HG03039 (cell line): ENCODE measurements around the gene NTHL1.

Experiments
- ATAC-seq: cut with Tn5 transposase; IDR thresholded peaks from one replicate; pipeline ENCODE4 v1.9.1; 2021; ENCODE audit warnings: mild to moderate bottlenecking, moderate library complexity; ENCODE audit not compliant: unreplicated experiment

NTHL1 gene

DNA sequence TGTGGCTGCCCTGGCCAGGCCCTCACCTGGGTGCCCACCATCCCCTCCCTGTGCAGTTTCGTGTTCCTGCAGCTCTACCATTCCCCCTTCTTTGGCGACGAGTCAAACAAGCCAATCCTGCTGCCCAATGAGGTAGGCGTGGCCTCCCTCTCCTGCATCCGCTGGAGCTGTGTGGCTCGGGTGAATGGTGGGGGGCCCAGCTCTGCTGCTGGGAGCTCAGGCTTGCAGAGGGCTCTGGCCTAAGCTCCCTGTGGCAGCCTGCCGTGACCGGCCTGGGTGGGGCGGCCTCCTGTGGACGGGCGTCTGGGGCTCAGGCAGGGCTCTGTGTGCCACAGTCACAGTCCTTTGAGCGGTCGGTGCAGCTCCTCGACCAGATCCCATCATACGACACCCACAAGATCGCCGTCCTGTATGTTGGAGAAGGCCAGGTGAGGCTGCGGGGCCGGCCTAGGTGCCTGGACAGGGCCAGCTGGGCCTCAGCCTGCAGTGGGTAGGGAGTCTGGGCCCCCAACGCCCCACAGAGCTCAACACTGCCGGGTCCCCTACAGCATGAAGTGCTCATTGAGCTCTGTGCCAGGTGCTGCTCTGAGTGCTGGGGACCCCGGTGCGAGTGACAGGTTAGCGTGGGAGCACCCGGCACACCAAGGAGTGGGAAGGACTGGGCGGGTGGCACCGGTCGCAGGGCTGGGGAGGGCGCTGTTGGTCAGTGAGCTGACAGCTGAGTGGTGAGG is 37.4 kb upstream of the NTHL1 start:
- ATAC-seq = no peak

DNA sequence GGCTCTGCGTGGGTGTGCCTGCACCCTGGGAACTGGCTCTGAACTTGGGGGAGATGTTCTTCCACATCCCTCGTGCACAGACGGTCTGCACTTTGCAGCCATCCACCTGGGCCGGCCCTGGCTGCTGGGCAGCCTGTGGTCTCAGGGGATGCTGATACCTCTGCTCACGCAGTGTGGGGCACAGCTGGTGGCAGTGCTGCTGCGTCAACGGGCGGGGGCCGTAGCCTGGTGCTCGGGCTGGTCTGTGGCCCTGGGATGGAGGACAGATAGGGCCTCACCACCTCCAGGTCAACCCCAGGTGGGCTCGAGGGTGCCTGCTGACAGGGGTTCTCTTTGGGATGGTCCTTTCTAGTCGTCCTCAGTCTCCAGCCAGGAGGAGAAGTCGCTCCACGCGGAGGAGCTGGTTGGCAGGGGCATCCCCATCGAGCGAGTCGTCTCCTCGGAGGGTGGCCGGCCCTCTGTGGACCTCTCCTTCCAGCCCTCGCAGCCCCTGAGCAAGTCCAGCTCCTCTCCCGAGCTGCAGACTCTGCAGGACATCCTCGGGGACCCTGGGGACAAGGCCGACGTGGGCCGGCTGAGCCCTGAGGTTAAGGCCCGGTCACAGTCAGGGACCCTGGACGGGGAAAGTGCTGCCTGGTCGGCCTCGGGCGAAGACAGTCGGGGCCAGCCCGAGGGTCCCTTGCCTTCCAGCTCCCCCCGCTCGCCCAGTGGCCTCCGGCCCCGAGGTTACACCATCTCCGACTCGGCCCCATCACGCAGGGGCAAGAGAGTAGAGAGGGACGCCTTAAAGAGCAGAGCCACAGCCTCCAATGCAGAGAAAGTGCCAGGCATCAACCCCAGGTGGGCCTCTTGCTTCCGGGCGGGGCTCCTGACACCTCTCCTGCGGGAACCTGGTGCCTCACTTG is 36.5 kb upstream of the NTHL1 start:
- ATAC-seq = no peak

DNA sequence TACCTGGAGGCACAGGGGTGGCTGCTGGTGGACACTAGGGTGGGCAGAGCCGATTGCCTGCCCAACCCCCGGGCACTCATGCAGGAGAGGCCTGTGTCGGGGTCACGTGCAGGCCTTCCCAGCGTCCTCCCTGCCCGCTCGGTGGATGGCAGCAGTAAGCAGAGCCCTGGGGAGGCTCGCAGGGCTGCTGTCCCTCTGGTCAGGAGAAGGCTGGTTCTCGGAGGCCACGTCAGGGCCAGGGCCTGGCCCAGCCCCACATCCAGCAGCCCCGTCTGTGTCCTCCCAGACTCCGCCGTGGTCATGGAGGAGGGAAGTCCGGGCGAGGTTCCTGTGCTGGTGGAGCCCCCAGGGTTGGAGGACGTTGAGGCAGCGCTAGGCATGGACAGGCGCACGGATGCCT is 35.8 kb upstream of the NTHL1 start:
- ATAC-seq = no peak

DNA sequence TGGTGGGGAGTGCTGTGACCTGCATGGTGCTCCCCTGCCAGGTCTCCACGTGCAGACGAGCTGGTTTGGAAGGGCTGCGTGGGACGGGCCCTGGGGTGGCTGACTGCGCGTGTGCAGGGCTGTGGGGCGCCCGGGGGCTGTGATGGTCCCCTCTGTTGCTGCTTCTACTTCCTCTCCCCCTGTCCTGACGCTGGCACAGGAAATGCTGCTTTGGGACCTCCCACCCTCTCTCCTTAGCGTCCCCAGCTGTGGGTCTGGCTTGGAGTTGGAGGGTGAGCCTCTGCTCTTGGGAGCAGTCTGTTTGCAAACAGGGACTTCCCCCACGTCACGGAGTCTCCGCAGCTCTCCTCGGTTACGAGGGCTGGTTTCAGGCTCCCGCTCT is 35.3 kb upstream of the NTHL1 start:
- ATAC-seq = no peak

DNA sequence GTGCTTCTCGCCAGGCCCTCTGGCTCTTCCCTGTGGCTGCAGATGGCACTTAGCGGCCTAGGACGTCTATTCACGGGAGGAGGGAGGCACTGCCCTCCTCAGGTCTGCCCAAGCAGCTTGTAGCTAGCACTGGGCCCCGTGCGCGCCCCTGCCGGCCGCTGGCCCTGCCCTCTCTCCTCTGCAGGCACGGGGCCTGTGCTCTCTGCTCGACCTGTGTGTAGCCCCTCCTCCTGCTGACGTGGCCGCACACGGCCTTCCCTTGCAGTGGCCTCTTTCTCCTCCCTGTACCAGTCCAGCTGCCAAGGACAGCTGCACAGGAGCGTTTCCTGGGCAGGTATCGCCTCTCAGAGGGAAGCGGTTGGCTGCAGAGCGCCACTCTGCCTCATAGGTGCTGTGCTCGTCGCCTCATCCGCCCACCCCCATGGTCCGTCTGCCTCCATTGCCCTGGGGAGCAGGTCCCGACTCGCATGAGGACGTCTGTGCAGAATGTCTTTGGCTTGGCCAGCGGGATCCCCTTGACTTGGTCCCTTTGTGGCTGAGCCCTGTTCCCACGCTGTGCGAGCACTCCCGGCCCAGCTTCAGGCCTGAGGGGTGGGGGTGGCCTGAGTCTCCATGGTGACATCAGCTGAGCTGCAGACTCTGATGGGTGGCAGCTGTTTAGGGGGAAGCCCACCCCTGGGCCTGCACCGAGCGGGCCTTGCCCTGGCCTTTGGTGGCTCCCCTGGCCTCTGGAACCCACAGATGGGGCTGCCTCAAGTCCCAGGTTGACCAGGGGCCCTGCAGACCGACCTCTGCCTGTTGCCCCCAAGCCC is 34.7 kb upstream of the NTHL1 start:
- ATAC-seq = no peak

DNA sequence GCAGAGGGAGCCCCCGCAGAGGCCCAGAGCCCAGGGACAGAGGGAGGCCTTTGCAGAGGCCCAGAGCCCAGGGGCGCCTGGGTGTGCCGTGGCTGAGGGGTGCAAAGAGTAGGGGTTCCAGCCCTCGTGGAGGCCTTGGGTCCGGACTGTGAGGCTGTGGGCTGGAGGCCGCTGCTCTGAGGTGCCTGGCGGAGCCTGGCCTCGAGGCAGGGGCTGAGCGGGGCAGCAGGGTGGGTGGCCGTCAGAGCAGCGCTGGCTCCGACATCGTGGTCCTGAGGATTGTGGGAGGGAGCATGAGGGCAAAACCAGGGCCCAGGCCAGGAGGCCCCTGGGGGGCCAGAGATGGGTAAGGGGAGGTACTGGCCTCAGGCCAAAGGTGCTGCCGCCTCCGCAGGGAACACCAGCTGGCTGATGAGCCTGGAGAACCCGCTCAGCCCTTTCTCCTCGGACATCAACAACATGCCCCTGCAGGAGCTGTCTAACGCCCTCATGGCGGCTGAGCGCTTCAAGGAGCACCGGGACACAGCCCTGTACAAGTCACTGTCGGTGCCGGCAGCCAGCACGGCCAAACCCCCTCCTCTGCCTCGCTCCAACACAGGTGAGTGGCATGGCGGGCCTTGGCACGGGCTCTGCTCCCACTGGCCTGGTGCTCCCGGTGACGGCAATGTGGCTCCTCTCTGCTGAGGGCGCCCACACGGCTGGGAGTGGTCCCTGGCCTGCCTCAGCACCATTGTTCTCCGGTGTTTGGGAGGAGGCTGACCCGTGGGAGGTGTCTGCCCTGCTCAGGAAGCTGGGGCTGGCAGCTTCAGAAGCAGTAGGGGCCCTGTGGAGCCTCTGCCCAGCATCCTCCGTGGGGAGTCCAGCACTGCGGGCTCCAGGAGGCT is 33.8 kb upstream of the NTHL1 start:
- no peak for ATAC-seq

DNA sequence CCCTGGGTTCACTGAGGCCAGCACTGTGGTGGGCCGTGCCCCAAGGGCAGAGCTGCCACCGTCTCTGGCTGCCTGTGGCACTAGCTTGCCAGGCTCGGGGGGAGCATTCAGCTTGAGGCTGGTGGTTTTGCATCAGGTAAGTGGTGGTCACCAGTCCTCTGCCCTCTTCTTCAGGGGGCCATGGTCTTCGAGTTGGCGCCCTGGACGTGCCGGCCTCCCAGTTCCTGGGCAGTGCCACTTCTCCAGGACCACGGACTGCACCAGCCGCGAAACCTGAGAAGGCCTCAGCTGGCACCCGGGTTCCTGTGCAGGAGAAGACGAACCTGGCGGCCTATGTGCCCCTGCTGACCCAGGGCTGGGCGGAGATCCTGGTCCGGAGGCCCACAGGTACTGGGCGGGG is 32.4 kb upstream of the NTHL1 start:
- no peak for ATAC-seq

DNA sequence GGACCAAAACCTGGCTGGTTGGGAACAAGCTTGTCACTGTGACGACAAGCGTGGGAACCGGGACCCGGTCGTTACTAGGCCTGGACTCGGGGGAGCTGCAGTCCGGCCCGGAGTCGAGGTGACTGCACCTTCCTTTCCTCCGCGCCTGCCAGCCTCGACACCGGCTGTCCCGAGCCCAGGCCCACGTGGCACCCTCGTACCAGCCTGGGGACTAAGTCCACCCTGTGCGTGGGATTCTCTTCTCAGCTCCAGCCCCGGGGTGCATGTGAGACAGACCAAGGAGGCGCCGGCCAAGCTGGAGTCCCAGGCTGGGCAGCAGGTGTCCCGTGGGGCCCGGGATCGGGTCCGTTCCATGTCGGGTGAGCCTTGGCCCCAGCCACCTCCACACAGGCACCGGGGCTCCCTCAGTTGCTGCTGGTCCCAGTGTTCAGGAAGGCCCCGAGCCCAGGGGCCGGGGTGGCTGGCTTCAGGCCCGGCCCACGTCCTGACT is 31.7 kb upstream of the NTHL1 start:
- ATAC-seq = no peak

DNA sequence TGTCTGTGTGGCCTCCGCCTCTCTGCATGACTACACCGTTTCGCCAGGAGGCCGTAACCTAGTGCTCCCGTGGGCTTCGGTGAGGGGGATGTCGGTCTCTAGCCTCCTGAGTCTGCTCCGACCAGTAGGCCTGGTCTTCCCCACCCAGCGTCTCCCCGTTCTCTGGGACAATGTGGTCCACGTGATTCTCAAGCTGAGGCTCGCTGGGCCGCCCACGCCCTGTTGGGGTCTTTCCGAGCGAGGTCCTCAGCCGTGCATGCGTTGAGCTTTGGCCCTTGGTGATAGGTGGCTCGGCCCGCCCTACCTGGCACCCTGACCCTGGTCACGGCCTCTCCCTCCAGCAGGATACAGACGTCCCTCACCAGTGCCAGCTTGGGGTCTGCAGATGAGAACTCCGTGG is 31.1 kb upstream of the NTHL1 start:
- no peak for ATAC-seq

DNA sequence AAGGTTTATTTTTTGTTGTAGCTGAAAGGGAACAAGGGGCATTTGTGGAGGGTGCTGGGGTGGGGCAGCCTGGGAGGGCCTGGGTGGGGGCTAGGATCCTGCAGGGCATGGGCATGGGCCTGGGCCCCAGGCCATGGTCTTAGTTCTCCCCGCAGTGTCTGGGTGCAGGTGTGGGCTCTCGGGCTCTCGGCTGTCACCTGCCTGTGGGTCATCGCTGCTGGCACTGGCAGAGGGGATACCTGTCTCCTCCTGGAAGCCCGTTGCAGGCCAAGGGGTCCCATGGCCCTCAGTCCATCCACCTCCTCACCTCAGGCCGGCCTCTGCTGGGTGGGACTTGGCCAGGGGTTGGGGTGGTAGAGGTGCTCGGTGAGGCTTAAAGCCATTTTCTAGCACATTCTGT is 30.5 kb upstream of the NTHL1 start:
- ATAC-seq = no peak

DNA sequence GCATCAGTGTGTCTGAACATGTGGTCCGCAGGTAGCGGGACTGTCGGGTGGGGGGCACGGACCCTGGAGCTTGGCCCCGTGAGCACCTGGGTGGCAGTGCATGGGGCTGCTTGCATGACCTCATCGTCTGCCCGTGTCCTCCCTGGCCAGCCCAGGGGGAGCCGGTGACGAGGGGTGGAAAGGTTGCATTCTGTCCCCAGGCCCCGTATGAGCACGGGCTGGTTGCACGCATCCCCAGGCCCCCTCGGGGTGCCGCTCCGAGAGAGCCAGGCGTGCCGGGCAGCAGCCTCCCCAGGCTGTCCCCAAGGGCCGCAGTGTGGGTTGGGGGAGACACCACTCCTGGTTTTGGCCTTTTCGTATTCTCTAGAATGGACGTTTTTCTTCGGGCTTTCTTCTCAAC is 30.1 kb upstream of the NTHL1 start:
- ATAC-seq = no peak

DNA sequence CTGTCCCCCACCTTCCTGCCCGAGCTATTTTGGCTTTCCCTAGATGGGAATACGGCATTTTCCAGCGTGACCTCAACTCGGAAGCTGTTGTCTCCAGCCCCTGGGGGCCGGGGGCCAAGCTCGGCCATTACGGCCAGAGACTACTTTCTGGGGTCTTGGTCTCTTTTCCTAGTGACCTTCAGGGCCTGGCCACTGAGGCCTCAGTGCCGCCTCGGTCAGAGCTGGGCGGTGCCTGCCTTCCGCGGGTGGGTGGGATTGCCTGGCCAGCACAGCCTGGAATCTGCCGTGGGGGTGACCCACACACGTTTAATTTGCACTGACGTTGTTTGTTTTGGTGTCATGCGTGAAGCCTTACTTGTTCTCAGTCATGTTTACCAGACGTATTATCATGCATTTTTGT is 29.4 kb upstream of the NTHL1 start:
- ATAC-seq = no peak

DNA sequence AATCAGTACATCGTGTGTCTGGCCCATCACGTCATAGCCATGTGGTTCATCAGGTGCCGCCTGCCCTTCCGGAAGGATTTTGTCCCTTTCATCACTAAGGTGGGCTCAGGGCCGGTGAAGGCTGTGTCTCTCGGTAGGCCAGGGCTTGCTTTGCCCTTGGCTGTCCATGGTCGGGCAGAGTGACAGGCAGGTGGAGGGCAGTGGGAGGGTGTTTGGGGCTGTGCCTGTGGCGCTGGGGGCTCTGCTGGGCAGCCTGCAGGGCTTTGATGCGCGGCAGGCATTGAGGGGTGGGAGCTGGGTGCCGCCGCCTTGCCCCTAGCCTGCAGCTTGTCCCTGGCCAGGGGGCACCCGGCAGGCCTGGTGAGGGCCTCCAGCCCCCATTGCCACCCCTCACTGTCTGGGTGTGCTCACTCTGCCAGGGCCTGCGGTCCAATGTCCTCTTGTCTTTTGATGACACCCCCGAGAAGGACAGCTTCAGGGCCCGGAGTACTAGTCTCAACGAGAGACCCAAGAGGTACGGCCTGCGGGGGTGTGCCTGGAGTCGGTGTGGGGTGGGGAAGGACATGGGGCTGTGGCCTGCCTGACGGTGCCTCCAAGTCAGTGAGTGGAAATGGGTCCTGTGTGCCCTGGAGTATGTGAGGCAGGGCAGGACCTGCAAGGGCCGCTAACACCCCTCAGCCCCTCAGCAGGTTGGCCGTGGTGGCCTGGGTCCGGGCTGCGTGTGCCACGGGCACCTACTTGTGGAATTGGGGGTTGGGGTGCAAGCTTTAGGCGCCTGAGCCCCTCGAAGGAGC is 28.6 kb upstream of the NTHL1 start:
- no peak for ATAC-seq

DNA sequence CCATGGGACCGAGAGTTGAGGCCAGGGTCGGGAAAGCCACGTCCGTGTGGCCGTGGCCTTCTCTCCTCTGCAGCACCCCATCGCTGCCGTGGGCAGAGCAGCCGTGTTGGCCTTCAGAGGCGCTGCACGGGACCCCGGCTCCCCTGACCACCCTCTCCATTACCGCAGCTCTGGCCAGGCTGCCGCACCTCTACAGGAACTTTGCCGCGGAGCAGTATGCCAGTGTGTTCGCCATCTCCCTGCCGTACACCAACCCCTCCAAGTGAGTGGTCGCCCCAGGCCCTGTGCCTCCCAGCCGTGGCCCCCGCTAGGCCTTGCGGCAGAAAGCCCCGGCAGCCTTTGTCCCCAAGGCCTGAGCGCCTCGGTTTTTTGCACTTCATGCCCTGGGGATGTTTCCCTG is 28.0 kb upstream of the NTHL1 start:
- ATAC-seq = no peak

DNA sequence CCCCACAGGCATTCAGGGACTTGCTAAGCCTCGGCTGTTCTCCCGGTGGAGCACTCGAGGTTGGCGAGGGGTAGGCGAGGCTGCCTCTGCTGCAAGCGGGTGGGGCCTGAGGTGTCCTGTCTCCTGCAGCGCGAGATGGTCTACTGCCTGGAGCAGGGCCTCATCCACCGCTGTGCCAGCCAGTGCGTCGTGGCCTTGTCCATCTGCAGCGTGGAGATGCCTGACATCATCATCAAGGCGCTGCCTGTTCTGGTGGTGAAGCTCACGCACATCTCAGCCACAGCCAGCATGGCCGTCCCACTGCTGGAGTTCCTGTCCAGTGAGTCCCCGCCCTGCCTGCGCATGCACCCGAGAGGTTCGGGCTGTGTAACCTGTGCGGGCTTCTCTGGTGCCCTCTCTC is 26.4 kb upstream of the NTHL1 start:
- ATAC-seq = no peak

DNA sequence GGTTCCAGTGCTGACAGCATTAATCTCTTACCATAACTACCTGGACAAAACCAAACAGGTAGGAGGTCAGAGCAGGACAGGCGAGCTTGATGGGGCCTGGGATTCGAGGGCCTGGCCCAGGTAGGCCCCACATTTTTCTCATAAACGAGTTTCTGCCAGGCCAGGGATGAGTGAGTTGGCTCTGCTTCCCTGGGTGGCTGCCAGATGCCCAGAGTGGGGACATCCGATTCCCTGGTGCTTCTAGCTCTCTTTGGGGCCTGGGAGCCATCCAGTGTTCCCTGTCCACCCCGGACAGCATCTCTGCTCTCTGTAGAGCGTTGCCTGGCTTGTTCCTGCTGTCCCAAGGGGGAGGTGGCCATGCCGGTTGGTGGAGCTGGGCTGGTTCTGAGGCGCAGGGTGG is 25.3 kb upstream of the NTHL1 start:
- no peak for ATAC-seq

DNA sequence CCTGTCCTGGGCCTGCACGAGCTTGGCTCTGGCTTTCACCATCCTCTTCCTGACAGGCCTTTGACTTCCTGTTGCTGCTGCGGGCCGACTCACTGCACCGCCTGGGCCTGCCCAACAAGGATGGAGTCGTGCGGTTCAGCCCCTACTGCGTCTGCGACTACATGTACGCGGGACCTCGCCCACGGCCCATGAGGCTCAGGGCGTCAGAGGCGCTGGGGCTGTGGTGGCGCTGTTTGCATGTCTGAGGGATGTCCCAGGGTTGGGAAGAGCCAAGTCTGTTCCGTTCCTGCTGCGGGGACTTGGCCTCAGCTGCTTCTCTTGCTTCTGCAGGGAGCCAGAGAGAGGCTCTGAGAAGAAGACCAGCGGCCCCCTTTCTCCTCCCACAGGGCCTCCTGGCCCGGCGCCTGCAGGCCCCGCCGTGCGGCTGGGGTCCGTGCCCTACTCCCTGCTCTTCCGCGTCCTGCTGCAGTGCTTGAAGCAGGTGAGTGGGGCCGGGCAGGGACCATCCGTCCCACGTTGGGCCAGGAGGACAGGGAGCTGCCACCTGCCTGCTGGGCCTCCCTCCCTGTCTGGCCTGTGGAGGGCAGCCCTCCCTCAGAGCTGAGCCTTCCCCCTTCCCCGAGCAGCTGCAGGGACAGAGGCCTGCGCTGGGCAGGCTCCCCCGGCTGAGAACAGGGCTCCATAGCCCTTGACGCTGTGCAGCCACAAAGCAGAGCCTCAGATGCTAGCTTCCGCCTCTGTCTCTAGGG is 24.0 kb upstream of the NTHL1 start:
- ATAC-seq = no peak

DNA sequence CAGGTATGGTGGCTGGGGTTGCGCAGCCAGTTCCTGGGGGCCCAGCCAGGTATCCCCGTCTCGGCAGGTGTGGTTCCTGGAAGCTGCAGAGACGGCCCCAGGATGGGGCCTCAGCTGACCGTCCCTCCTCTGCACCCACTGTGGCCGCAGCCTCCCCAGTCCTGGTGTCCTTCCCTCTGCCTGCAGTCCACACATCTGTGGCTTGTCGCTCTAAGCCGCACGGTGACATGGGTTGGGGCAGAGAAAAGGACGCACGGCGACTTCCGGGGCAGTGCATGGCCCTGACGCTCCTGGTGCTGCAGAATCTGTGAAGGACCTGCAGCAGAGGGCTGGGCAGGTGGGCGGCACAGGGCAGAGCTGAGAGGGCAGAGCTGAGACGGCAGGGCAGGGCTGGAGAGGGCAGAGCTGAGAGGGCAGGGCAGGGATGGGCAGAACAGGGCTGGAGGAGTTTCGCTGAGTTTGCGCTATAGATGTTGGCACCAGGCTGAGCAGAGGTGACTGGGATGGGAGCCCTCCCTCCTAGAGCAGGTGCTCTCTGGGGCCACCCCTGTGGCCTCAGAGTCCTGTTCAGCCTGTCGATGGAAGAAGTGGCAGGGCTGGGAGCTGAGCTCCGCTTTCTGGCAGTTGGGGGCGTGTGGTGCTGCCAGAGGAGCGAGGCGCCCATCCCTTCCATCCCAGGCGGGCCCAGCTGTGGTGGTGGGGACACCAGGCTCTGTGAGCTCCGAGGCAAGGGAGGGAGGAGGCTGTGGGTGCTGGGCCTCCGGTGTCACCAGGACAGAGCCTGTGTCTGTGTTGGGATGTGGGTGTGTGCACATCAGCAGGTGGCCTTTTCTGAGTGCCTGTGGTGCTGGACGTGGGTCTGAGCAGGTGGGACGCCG is 23.2 kb upstream of the NTHL1 start:
- no peak for ATAC-seq
